Panc1 (cell line): Measurements from ENCODE around the gene KIF26B.

ENCODE experiments used
- POLR2AphosphoS5 ChIP-seq: IDR thresholded peaks from 2 replicates; pipeline ENCODE4 v1.6.1; 2012; ENCODE audit warnings: mild to moderate bottlenecking, low read depth, low read length, moderate library complexity
- TF ChIP-seq, protein P1 (sequence below), 2 experiments: IDR thresholded peaks; 2 replicates each; pipeline ENCODE4 v1.6.1; 2011 to 2012; ENCODE audit warnings: low read depth in 2 of 2, control low read depth in 1 of 2, low read length in 1 of 2, mild to moderate bottlenecking in 1 of 2, moderate library complexity in 1 of 2; ENCODE audit not compliant: insufficient read depth in 1 of 2
- TF ChIP-seq, protein P2 (sequence below): fragments of 450-650 bp; IDR thresholded peaks from 2 replicates; pipeline ENCODE4 v1.5.1; 2017; ENCODE audit warnings: mild to moderate bottlenecking

DNA sequence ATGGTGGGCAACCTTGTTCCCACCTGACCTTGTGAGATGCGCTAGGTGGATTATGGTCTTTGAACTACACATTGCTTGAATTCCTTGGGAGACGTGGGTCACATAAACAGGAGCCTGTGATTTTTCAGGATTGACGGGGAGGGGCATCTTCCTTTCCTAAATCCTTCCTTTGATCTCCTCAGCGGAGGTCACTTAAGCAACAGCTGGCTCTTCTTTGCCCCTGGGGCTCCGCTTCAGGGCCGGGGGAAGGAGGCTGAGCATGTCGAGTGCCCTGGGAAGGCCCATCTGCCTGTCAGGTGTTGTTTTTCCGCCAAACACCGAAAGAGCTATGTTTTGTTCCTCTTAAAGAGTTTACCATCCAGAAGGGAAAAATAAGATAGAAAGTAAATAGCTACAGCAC lies 40.6 kb downstream of the KIF26B start:
- TF ChIP-seq, protein P1, sequence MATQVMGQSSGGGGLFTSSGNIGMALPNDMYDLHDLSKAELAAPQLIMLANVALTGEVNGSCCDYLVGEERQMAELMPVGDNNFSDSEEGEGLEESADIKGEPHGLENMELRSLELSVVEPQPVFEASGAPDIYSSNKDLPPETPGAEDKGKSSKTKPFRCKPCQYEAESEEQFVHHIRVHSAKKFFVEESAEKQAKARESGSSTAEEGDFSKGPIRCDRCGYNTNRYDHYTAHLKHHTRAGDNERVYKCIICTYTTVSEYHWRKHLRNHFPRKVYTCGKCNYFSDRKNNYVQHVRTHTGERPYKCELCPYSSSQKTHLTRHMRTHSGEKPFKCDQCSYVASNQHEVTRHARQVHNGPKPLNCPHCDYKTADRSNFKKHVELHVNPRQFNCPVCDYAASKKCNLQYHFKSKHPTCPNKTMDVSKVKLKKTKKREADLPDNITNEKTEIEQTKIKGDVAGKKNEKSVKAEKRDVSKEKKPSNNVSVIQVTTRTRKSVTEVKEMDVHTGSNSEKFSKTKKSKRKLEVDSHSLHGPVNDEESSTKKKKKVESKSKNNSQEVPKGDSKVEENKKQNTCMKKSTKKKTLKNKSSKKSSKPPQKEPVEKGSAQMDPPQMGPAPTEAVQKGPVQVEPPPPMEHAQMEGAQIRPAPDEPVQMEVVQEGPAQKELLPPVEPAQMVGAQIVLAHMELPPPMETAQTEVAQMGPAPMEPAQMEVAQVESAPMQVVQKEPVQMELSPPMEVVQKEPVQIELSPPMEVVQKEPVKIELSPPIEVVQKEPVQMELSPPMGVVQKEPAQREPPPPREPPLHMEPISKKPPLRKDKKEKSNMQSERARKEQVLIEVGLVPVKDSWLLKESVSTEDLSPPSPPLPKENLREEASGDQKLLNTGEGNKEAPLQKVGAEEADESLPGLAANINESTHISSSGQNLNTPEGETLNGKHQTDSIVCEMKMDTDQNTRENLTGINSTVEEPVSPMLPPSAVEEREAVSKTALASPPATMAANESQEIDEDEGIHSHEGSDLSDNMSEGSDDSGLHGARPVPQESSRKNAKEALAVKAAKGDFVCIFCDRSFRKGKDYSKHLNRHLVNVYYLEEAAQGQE (IDR thresholded peaks at IDR 0.05; ENCODE audit: insufficient read depth in 1 of 2, low read depth in 2 of 2, low read length in 1 of 2): no peak
- TF ChIP-seq, protein P2, sequence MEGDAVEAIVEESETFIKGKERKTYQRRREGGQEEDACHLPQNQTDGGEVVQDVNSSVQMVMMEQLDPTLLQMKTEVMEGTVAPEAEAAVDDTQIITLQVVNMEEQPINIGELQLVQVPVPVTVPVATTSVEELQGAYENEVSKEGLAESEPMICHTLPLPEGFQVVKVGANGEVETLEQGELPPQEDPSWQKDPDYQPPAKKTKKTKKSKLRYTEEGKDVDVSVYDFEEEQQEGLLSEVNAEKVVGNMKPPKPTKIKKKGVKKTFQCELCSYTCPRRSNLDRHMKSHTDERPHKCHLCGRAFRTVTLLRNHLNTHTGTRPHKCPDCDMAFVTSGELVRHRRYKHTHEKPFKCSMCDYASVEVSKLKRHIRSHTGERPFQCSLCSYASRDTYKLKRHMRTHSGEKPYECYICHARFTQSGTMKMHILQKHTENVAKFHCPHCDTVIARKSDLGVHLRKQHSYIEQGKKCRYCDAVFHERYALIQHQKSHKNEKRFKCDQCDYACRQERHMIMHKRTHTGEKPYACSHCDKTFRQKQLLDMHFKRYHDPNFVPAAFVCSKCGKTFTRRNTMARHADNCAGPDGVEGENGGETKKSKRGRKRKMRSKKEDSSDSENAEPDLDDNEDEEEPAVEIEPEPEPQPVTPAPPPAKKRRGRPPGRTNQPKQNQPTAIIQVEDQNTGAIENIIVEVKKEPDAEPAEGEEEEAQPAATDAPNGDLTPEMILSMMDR: no peak
- TF ChIP-seq POLR2AphosphoS5: no peak
